GM21526 (cell line): Measurements from ENCODE around the gene INSIG2.
A peak's percentile ranks its signal among the peaks of the same experiment; 100 is the strongest.

Source experiments
- ATAC-seq: cut with Tn5 transposase; IDR thresholded peaks from one replicate; pipeline ENCODE4 v1.9.1; 2021; ENCODE audit warnings: moderate library complexity; ENCODE audit not compliant: unreplicated experiment, low FRiP score

Gene INSIG2

DNA sequence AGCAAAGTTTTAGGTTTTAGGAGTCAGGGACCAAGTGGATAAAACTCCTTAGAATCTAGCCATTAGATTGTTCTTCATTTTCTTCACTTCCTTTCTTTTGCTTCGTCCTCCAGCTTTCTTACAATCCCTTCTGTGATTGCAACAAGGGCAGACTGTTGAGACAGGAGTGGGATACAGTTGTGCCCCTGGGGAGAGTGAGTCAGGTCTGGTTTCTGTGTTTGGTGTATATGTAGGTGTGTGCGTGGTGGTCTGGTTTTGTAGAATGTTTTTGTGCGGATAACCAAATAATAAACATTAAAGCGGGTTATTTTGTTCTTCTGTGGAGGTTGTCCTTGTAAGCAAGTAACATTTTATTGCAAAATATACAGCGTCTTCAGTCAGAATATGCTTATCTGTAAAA lies 7.3 kb downstream of the INSIG2 start:
- ATAC-seq = no peak

DNA sequence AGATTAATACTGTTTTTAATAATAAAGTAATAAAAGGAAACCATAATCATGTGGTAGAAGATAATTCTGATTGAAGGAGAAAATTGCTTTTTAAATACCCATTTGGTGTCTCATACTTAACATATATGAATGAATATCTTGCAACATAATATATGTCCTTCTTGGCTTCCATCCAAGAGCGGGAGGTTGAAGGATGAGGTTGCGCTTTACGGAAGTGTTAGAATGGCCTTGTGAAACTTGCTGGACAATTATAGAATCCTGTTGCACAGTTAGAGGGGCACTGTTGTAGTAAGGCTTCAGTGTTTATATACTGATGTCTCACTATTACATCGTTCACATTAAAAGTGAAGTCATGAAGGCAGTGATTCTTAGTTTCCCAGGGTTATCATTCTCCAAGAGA lies 9.4 kb downstream of the INSIG2 start:
- ATAC-seq = no peak

DNA sequence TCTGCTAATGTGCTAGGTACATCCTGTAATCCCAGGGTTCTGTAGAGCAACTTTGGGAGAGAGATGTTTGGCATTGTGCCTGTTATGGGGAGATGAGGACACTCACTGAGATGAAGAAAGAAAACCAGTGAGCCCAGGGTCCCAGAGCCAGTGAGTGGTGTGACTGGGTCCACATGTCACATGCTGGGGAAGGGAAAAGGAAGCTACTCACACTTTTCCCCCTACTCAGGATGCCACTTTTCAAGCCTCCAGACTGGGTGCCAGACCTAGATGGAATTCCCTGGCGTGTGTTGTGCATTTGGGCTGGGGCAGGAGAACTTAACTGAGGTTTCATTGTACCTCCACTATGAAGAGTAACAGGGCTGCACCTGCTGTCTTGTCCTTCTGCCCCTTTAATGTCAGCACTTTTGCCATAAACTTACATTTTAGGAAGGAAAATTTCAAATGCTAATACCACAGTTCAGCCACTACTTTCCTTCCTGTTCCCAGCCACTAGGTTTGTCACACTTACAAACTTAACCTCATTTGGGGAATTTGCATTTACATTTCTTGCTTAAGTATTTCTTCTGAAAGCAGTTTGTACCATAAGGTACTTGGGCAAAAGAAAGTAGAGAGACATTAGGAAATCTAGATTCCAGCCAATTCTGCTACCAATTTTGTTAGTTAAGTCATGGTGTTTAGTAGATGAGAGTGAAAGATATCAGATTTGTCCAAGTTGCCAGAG lies 10.2 kb downstream of the INSIG2 start:
- ATAC-seq = no peak

DNA sequence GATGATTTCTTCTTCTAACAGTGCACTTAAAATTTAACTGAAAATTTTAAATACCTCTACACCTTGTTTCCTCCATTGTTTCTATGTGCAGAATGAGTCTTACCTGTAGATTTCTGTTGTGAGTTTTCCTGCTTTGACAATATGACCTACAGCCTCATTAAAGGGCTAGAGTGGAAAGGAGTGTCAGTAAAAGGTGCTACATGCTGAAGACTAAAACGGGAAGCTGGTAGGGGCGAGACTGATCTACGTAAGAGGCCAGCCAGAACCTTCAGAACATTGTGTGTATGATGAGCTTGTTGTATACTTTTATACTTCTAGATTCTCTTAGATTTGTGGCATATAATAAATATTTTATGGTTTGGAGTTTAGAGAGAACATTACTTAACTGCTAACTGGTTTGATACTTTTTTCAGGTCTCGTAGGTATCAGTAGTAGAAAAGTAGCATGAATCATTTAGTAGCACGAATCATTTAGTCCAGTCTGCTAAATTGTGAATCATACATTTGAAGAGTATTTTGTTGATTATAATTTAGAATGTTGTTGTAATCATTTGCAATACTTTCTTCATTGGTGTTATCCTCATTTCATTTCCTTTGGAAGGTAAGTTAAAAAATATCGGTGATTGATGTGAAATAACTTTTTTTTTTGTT lies 14.3 kb downstream of the INSIG2 start:
- no peak for ATAC-seq

DNA sequence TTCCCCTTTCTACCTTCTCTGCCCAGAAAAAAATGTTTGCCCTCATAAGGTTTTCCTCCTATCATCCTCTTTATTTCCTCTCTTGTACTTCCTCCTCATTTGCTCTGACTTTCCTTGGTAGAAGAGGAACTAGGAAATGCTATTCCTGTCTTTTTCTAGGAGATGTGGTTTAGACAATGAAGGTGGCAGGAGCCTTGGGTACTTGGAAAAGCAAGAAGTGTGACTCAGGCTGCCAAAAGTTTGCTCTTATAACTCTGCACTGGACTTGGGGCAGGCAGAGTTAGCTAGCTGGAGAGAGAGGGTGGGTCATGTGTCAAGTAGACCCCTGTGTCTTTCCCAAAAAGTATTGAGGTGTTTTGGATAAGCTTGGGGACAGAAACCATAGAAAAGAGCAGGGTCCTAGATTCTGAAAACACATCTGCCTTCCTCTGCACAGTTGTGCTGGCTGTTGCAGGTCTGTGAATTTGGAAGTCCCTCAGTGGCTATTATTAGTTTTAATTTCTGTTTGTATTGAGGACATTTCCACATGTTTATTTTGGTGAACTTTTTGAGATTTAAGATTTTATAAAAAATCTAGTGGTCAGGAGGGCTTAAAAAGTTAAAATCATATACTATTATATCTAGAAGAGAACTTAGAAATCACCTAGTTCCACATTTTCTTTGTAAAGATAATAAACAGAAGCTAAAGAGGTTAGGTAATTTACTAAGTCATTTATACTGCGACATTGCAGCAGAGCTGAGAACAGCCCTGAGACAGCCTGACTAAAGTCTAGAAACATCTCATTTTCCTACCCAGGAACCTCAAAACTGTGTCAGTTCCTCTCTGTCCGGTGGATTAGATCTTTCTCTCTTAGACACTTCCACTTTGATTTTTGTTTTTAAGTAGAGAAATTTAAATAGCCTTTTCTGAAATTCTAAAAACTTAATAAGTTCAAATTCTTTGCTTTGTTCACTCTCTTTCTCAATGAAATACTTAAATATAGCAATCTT lies 16.0 kb downstream of the INSIG2 start:
- ATAC-seq = peak; percentile 96

DNA sequence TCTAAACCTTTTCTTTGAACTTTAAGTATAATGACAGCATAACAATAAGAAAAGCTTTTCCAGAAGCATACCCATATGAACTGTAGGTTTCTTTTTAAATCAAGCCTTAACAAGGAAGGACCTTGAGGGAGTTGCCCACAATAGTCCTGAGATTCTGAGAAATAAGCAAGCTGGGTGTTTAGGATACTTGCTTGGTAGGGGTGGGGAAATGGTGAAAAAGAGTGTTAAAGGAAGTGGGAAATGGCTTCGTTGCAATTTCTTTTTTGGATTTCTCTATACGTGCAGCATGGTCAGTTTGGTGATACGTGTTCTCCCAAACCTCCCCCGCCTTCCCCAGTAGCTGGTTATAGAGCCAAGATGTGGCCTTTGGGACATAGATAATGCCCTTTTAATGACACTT lies 17.2 kb downstream of the INSIG2 start:
- no peak for ATAC-seq

DNA sequence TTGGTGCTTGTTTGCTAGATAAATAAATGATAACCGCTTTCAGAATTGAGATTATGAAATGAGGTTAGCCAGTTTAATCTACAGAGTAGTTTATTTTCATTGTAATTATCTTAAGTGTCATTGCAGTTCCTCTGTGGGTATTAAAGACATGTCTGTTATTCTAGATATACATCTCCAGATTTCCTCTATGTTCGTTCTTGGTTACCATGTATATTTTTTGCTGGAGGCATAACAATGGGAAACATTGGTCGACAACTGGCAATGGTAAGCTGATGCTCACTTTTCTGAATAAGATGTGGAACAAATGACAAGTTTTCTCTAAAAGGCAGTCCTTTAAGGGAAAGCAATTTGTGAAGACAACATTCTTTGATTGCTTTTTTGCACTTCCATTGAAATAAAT lies 18.7 kb downstream of the INSIG2 start:
- ATAC-seq = no peak

DNA sequence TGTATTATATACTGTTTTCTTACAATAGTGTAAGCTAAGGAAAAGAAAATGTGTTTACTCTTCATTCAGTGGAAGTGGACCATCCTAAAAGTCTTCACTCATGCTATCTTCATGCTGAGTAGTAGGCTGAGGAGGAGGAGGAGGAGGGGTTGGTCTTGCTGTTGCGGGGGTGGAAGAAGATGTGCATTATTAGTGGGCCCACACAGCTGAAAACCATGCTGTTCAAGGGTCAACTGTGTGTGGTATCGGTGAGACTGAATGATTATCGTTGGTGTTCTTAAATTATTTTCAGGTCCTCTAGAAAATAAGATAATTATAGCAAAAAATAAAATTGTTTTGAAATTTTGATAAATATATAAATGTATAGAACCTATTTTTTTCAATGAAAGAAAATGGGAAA lies 22.0 kb downstream of the INSIG2 start:
- ATAC-seq = no peak

DNA sequence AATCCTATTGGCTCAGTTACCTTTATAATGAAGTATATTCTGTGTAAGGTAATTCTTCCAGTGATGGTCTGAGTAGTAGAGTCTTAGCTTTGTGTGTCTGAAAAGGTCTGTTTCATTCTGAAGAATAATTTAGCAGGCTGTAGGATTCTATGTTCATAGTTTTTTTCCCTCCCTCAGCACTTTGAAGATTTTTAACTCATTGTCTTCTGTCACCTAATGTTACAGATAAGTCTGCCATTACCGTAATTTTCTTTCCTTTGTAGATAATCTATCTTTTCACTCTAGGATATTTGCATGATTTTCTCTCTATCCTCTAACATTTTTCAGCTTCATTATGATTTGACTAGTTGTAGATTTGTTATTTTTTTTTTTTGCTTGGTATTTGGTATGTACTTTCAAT lies 22.7 kb downstream of the INSIG2 start:
- no peak for ATAC-seq

DNA sequence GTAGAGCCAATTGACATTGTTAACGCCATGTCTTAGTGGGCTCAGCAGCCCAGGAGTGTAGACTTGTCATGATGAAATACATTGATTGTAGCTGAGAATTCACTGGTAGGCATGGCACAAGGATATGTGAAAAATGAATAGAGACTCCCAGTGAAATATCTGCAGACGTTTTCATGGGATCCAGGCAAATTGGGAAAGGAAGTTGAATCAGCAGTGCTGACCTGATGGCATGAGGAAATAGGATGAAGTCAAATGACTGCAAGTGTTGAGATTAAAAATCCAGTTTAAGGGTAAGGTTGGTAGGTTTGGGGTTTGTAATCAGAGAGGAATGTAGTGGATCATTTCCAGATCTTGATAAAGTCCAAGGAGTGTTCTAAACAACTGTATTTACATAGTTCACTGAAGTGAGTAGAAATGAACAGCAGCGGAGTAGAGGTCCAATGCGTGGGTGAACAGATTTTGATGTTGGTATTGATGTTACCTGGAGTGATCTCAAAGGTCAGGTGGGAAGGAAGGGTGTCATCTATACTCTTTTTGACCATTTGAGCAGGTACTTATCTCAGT lies 24.6 kb downstream of the INSIG2 start:
- ATAC-seq = no peak

DNA sequence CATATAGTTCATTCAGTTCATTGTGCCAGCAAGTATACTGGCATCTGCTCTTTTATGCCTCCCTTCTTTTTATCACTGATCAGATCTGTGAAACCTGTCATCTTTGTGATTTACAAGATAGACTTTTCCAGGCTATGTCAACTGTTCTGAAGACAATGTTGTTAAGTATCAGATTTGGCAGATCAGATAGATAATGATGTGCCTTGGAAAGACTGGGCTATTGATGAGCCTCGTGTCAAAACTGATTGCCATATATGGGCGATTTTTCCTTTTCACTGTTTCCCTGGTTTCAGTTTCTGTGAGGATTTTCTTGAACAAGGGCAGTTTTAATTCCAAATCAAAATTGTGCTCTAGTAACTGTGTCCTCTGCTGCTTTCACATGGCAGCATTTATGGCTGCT lies 26.6 kb downstream of the INSIG2 start:
- no peak for ATAC-seq

DNA sequence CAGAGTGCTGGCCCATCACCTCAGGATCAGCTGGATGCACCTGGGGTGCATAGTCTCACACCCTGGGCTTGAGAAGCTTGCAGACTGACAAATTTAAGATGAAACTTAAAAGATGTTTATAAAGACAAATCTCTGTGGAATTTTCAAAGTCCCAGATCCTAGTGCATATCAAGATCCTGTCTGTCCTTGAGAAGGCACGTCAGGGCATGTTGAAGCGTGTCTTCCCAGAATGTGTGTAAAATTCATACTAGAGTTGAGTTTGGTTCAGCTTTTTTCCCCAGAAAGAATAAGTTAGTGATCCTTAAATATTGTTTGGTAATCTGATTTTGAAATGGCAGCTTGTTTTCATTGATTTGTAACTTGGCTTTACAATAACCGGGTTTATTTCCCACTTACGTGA lies 27.5 kb downstream of the INSIG2 start:
- ATAC-seq = no peak

DNA sequence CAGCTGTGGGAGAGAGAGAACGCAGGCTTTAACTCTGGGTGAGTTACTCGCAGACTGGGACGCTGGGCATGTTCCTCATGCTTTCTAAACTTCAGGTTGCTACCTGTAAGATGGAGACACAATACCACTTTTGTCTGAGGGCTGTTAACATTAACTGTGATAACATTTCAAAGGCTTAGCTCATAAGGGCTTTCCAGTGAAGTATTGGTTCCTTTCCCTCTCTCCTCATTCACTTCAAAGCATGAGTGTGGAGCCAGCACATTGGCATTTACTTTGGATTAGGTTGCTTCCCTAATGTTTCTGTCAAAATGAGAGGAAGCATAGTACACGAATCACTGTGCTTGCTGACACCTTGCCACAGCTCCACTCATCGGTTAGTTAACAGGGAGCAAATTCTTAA lies 30.2 kb downstream of the INSIG2 start:
- no peak for ATAC-seq

DNA sequence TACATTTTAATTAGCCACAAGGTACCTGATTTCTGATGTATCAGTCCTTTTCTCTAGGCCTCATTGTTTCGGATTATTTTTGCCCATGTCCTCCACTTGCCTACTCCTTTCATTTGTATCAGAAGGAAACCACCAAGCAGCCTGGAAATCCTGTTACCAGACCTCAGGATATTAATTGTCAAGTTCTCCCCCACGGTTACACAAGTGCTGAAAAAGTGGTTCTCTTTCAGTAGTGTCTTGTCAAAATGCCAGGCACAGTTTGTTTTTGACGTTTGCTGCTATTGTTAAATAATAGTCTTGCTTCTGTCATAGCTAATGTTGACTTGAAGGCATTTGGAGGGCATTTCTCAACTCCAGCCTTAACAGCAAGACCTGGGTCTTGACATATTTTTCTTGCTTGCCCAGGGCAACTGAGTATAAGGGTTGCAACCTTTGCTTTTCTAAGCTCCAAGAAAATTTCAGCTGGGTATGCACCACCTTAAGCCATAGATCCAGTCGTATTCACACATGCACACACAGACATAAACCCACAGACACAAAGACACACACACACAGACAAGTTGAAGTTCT lies 31.0 kb downstream of the INSIG2 start:
- no peak for ATAC-seq

DNA sequence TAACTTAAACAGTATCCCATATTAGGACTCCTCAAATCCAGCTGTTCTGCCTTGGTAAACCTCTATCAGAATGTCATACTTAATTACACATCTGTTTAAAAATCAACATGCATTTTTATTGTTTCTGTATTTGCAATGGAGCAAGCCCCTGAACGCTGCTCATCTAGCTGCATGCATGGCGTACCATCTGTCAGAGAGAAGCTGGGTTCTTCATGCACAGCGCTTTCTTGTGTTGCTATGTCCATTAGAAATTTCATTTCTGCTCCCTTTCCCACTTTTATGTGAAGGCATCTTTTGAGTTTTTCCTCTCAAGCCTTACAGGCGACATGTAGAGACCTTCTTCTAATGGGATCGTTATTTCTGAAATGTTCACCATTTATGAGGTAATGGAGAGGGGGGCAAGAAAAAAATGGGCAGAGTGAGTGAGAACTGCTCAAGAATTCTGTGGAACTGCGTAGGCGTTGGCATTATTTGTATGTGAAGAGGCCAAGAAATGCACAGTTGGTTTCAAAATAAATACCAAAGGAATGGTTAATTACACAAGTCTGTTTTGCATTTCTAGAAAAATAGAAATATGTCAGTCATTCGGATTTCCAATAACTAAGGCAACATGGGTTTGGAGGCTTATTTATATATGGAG lies 31.6 kb downstream of the INSIG2 start:
- ATAC-seq = no peak

DNA sequence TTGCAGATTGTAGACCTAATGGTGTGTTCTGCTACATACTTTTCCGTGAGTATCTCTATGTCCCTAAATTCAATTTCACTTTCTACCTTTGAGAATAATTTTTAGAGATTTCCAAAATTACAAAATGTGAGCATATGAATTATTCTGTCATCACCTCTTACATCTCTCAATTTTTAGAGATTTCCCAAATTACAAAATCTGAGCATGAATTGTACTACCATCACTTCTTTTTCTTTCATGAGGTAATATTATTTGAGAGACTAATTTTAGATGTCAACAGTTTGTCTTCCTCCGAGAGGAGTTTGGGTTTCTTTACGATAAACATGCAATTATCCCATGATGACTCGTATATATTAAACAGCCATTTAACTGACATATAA lies 32.1 kb downstream of the INSIG2 start:
- no peak for ATAC-seq

DNA sequence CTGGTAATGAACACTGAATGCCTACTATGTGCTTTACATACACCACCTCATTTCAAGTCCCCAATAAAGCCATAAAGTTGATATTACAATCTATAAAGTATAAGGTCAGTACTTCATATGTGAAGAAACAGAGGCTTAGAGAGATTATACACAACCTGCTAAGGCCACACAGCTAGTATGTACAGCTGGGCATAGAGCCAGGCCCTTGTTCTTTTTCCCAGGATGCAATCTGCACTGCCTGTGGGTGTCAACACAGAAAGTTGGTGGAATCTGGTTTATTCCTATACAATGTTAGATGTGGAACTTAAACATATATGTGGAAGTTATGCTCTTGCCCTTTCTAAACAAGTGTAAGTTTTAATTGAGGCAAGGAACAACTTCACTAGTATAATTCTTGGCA lies 32.8 kb downstream of the INSIG2 start:
- ATAC-seq = no peak

DNA sequence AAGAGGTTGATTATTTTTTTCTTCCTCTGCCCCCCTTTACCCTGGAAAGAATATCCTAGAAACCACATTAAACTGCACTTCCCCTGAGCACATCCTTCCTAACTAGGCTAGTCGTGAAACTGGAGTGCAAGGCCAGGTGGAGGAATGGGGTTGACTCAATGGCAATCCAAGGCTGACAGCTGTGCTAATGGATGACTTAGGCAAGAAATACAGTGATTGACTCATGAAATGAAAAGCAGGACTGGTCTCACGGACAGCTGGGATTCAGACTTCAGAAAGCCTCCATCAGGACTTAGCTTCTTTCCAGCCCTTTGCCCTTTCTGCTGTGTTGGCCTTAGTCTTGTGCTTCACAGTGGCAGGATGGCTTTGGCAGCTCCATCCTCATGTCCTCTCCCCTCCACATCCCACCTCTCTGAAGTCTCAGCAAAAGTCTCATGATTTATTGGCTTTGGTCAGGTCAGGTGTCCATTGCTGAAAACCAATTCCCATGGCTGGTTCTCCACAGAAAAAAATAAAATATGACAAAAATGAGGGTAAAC lies 33.8 kb downstream of the INSIG2 start:
- ATAC-seq = no peak

DNA sequence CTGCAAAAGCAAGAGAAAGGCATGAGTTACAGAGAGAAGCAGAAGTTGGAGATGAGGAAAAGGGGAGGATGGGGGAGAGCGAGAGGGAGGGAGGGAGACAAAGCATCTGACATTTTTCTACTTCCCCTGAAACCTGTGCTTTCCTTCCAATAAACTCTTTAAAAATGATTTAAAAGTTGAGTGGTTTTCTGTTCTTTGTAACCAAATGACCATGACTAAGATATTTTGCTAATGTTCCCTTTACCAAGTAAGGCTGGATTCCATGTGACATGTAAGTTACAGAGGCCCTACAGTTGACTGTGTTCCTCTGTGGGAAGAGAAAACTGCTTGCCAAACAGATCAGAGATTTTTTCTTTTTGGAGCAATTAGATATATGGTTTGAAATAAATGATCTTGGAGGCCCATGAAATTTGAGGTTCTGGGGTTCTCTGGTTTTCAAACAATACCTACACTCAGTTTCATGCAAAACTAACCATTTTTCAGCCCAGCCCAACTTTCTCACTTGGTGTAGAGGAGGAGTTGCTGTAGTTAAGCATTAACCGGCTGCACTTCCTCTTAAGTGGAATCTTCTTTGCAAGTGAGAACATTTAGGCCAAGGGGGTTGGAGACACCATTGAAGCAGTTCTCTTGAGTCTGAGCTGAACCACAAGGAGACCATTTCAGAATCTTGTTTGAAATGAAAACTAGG lies 34.5 kb downstream of the INSIG2 start:
- peak; percentile 79 for ATAC-seq
